LoVo (cell line): ENCODE results near the gene NEGR1.
"Not testable (repeated sequence)": the region's sequence is repeated elsewhere in the genome, so short reads cannot be mapped to it uniquely, and the experiment has no call there.

Experiments used
- DNase-seq: peaks from one replicate; pipeline ENCODE4 v3.0.0-alpha.2; 2016; ENCODE audit warnings: low spot score

NEGR1 gene

GRCh38 chr1:71940261-71940660 is 342.1 kb downstream of the NEGR1 start:
- DNase-seq = no peak

DNA sequence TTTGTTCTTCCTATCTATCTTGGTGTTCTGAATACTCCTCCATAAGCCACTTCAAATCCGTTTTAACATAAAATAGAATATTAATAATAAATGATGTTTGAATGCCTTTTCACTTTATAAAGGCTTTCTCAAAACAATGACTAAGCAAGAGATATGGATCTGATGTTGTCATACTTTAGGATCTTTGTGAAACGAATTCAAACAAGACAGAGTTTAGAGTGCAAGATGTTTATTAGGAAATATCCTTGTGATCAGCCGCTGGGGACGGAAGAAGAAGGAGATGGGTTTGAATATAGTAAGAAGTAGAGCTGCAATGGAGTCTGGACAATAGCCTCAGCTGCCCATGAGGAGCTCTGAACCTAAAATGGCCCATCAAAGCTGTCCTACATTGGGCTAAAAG is 351.8 kb downstream of the NEGR1 start:
- no peak for DNase-seq

DNA sequence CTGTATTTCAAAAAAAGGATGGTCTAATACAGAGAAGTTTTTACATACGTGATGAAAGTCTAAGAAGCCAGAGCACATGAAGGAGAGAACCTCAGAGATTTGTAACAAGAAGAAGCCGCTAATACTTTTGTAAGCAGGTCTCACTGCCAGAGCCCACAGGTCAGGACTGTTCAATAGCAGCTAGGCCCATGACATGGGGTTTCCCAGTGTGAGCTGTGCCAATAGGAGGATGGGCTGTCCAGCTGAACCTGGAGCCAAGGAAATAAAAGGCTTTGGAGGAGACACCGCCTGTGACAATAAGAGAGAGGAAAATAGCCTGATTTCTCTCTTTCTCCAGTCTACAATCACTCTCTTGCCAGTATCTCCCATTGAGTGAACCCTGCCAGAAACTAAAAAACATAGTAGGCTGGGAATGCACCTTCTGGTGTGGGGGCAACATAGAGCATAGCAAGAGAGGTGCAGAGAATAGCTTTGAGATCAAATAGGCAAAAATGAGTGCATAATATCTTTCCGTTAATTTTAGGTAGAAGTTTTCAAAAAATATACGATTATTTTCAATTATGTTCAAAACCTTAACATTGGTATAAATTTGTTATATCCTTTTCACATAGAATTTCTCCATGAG is 360.3 kb downstream of the NEGR1 start:
- no peak for DNase-seq

- DNase-seq = no peak
These were observed 361.1 kb downstream of the NEGR1 start for GRCh38 chr1:71921204-71921603.

- DNase-seq = no peak
These were observed 361.8 kb downstream of the NEGR1 start for GRCh38 chr1:71920556-71920955.

- no peak for DNase-seq
These were observed 362.4 kb downstream of the NEGR1 start for GRCh38 chr1:71919811-71920509.

GRCh38 chr1:71918630-71919029 is 363.7 kb downstream of the NEGR1 start:
- DNase-seq = no peak

GRCh38 chr1:71916894-71917293 is 365.4 kb downstream of the NEGR1 start:
- no peak for DNase-seq

DNA sequence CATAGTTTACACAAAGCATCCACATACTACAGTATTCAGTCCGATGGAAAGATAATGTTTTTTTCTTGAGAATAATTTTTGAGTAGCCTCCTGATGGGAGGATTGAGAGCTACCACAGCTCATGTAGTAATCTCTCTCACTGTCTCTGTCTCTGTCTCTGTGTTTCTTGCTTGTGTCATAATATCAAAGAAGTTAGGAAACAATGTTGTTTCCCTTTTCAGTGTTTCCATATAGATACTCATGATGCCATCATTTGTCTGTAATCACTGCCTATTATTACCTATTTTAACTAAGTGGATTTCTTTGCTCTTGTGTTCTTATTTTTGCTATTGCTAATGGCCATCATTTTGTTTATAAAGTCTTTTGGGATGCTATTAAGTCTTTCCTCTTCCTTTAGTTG is 367.7 kb downstream of the NEGR1 start:
- DNase-seq = no peak

DNA sequence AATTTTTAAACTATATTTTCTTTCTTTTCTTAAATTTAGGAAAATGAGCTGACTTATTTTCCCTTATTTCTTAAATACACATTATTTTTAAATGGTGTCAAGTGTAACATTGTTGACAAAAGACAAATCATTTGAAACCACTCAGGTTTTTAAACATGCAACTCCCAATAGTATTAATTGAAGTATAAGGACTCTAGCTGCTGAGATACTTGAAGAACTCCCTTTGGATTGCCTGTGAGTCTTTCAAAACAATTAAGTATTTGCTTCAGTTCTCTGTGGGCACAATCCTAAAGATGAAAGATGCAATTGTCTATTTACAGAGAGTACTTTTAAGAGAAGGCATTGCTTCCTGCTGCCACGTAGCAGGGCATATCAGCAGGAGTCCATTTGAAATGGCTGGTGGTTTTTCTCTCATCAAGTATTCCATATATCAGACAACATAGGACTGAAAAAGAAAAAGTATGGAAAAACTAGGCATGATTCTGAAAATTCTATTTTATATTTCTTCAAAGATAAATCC is 373.4 kb downstream of the NEGR1 start:
- no peak for DNase-seq

DNA sequence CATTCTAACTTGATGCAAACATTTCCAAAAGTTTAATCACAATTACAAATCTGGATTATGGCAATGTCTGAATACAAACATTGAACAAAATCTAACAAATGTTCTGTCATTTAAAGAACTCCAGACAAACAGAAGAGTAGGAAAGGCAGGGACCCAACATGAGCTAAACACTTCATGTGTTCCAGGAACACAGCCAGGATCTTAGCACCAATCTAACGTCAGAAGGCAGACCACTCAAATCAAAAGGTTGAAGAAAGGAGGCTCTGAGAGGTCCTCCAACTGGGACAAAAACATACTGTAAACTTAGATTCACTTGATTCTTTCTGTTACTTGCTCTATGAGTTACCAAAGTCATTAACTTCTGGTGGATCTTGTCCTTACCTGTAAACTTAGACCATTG is 374.0 kb downstream of the NEGR1 start:
- no peak for DNase-seq

GRCh38 chr1:71899881-71900280 is 382.5 kb downstream of the NEGR1 start:
- no peak for DNase-seq

DNA sequence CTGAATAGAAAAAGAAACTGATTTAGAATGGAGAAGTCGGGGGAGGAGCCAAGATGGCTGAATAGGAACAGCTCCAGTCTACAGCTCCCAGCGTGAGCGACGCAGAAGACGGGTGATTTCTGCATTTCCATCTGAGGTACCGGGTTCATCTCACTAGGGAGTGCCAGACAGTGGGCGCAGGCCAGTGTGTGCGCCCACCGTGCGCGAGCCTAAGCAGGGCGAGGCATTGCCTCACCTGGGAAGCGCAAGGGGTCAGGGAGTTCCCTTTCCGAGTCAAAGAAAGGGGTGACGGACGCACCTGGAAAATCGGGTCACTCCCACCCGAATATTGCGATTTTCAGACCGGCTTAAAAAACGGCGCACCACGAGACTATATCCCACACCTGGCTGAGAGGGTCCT is 394.2 kb downstream of the NEGR1 start:
- not testable (repeated sequence) for DNase-seq

DNA sequence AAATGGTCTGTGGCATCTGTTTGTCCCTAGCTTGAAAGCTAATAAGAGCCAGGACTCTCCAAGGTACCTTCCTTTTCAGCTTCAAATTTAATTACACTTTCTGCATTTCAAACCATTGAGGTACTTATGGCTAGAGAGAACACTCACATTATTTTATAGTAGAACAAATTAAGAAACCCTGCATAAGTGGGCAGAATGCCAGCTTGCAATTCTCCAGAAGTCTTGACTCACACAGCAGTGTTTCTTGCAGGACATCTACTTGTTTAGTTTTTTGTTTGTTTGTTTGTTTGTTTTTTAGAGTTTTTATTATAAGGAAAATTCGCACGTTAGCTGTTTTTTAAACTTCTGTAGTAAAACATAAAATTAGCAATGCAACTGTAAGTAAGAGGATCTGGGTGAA is 397.2 kb downstream of the NEGR1 start:
- DNase-seq = no peak

DNA sequence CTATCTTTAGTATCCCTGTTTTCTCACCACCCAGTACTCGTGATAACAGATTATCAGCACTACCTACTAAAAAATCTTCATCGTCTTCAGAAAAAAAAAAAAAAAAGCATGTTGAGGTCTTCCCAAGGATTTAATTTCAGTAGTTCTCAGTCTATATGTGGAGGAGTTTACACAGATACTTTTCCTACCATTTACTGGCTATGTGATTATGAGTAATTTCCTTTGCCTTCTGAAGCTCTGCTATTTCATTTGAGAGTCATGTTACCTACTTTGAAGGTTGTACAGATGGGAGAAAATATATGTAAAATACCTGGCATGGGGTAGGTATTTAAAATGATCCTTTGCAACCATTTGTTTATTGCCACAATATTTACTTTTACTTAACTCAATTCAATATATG is 399.7 kb downstream of the NEGR1 start:
- DNase-seq = no peak

DNA sequence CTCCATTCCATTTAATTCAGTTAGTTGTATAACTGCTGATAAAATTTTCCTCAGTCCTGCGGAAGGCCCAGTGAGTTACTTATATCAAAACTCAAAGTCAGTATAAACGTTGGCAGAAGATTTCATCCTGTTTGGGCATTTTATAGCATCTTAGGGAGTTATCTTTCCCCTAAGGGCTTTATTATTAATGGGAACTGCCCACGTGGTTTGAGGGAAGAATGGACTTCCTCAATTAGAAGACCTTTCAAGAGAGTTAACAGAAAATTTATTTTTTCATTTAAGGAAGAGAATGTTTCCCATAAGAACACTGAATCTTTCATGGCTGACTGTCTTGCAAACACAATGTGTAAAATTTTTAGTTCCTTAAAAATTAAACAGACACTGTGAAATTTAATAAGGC is 400.1 kb downstream of the NEGR1 start:
- no peak for DNase-seq

DNA sequence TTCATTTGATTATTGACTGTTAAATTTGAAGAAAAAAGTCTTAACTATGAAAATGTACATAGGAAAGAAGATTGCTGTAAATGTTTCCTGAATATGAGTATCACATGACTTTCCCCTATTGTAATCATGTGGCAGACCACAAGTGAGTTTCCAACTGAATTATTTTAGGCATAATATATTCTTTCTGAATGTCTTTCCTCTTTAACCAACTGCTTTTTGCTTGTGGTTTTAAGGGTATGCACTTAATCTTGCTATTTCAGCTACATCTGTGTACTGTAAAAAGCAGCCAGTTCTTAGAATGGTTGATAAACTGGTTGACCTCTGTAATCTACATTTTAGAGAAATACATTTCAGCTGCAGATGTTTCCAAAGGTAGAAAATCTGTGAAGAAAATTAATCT is 400.7 kb downstream of the NEGR1 start:
- DNase-seq = no peak

DNA sequence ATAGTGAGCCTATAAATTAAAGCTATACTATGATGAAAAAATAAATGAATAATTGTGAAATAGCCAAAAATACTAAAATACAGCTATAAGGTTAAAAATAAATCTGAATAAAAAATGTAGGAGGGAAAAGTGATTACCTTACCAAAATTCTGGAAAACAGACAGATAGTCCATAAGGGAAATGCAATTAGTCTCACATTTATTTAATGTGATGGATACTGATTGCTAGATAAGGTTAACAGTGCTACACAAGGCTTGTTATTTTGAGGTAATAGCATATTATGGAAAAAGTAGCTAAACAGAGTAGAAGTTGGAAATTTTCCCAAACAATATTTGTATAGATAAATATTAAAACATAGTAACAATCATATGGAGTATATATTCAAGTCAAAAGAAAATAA is 413.0 kb downstream of the NEGR1 start:
- DNase-seq = no peak

DNA sequence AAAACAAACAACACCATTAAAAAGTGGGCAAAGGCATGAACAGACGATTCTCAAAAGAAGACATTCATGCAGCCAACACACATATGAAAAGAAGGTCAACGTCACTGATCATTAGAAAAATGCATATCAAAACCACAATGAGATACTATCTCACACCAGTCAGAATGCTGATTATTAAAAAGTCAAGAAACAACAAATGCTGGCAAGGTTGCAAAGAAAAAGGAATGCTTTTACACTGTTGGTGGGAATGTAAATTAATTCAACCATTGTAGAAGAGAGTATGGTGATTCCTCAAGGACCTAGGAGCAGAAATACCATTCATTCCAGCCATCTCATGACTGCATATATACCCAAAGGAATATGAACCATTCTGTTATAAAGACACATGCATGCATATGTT is 419.6 kb downstream of the NEGR1 start:
- no peak for DNase-seq

- DNase-seq = no peak
These were observed 421.3 kb downstream of the NEGR1 start for GRCh38 chr1:71861022-71861421.

GRCh38 chr1:71859806-71860205 is 422.5 kb downstream of the NEGR1 start:
- DNase-seq = no peak

- no peak for DNase-seq
These were observed 424.5 kb downstream of the NEGR1 start for GRCh38 chr1:71857862-71858261.

DNA sequence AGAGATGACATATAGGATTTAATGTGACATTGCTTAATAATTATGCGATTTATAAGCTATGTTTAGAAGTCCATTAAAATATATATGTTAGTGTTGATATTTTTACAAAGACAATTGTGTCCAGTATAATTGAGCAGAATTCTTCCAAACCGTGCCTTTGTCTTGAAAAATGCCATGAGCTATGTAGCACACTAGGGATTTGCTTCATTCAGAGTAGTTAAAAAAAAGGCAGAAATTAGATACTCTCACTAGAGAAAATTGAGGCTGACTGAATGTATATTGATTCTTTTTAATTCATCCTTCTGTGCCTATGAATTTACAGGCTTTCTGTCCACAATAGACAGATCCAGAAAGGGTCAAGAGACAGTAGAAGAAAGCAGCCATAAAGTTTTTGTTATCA is 429.0 kb downstream of the NEGR1 start:
- DNase-seq = no peak

DNA sequence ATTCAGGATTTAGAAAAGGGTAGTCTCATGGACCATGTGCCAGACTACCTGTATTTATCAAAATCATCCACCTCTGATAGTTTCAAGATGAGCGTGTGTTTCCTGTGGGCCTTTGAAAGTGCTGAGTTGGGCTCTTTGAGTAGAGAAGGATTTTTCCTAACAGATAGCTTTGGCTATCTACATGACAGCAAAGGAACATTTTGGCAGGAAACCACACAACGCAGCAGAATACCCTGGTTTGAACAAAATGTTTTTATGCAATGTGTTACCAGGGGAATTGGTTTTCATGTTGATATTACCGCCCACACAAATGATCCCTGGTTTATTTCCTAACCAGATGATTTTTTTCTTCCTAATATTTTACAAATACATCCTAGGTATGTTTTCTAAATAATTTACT is 431.4 kb downstream of the NEGR1 start:
- DNase-seq = no peak
